IPS DF 6.9 (cell line): ENCODE results near the gene CADM1.
"Not testable (repeated sequence)": the region's sequence is repeated elsewhere in the genome, so short reads cannot be mapped to it uniquely, and the experiment has no call there.

Experiments used
- DNase-seq: peaks from one replicate; pipeline ENCODE4 v3.0.0-alpha.2; 2013; ENCODE audit warnings: low read depth, low spot score
- H3K27ac ChIP-seq: one replicate; pipeline ENCODE4 v1.5.1; 2013; ENCODE audit warnings: low read length, control low read depth
- H3K27me3 ChIP-seq: 2 replicates; pipeline ENCODE4 v1.6.1; 2013; ENCODE audit warnings: mild to moderate bottlenecking, low read length; ENCODE audit not compliant: control insufficient read depth, insufficient read depth
- H3K36me3 ChIP-seq: 2 replicates; pipeline ENCODE4 v1.6.1; 2013; ENCODE audit warnings: low read length; ENCODE audit not compliant: control insufficient read depth, insufficient read depth
- H3K4me1 ChIP-seq: 2 replicates; pipeline ENCODE4 v1.6.1; 2013; ENCODE audit warnings: low read length; ENCODE audit not compliant: control insufficient read depth, insufficient read depth
- H3K4me3 ChIP-seq: 2 replicates; pipeline ENCODE4 v1.5.1; 2013; ENCODE audit warnings: mild to moderate bottlenecking, low read length
- H3K9me3 ChIP-seq: 2 replicates; pipeline ENCODE4 v1.6.1; 2013; ENCODE audit warnings: low read length, inconsistent platforms; ENCODE audit not compliant: control insufficient read depth, insufficient read depth
- WGBS: extraction: QIAGEN DNeasy Blood & Tissue Kit; methylation state at CpG from one replicate; pipeline ENCODE4 v1.1.7; 2013; ENCODE audit warnings: mixed read lengths, missing lambda C conversion rate; ENCODE audit not compliant: insufficient read length, insufficient coverage; 5-methylcytosine and 5-hydroxymethylcytosine counted together

The CADM1 gene

DNA sequence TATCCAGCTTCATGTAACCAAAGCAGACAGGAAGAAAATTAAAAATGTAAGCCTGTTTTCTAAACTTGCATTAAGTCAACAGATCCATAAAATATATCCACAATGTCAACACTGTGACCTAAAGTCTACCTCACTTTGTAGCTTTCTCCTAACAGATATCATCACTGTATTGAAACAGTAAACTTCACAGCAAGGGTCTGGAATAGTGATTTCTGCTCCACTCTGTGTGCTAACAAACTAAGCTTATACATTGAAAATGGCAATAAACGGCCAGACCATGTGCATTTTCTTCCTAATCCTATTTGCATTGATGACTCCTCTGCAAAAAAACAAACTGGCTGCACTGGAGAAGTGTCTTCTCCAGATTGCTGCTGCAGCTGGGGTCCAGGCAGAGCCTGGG lies 26.8 kb downstream of the CADM1 start:
- peaks cover 1% of the 10 kb centered on the region; the same call in 1 of the 2 replicates for H3K27me3 ChIP-seq
- H3K4me1 ChIP-seq, result no peaks in the 10 kb centered on the region
- no CpG with 5 or more reads among the region's 1 CpG for WGBS
- DNase-seq, result no peak
- H3K27ac ChIP-seq, result no peak overlapping the region
- H3K4me3 ChIP-seq, result no peak overlapping the region
- H3K36me3 ChIP-seq, result no peaks in the 10 kb centered on the region
- H3K9me3 ChIP-seq, result no peaks in the 10 kb centered on the region

DNA sequence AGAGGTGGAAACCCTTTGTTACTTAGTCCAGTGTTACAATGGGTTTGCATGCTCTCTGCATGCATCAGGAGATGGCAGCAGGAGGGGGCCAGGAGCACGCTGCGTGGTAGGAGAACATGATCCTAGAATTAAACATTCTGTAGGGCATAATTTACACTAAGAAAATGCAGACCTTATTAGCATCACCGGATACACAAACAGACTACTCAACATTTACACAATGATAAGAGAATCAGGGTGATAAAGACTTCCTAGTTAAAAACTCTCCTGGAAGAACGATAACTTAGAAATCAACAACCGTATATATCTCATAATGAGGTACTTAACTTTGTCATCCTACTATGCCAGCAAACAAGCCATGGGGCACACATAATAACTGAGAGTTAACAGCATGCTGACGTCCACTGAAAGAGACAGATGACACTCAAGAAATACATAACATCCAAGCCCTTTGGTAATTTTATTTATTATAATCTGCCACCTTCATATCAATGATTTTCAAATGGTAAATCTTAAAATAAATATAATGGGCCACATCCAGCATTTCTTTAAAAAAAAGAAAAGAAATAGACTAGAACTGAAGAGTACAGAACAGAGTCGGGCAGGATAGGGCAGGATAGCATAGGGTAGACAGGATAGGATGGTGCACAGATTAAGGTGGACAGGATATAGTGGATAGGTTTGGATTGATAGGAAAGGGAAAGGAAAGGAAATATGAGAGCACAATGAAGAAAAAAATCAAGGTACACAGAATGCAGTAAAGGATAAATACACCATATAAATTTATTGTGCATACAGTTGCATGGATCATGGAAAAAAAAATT lies 27.5 kb downstream of the CADM1 start:
- DNase-seq, result no peak
- no peaks in the 10 kb centered on the region for H3K9me3 ChIP-seq
- no peak overlapping the region for H3K4me3 ChIP-seq
- H3K4me1 ChIP-seq, result no peaks in the 10 kb centered on the region
- no CpG with 5 or more reads among the region's 7 CpGs for WGBS
- H3K36me3 ChIP-seq, result no peaks in the 10 kb centered on the region
- no peak overlapping the region for H3K27ac ChIP-seq
- H3K27me3 ChIP-seq, result peaks cover 1% of the 10 kb centered on the region; the same call in 1 of the 2 replicates

- no peaks in the 10 kb centered on the region for H3K36me3 ChIP-seq
- no peak overlapping the region for H3K4me3 ChIP-seq
Observed at GRCh38 chr11:115475564-115475963, 28.7 kb downstream of the CADM1 start.

GRCh38 chr11:115474306-115474705 lies 29.9 kb downstream of the CADM1 start:
- not testable (repeated sequence) for DNase-seq, H3K9me3 ChIP-seq, H3K4me3 ChIP-seq, H3K36me3 ChIP-seq, H3K27me3 ChIP-seq, H3K27ac ChIP-seq, H3K4me1 ChIP-seq
- no CpG with 5 or more reads among the region's 3 CpGs for WGBS

More at GRCh38 chr11:115475564-115475963, 28.7 kb downstream of the CADM1 start:
- no peak for DNase-seq
- Histone ChIP-seq H3K4me1 (no peaks in the 10 kb centered on the region), H3K9me3 (no peaks in the 10 kb centered on the region), H3K27me3 (peaks cover 1% of the 10 kb centered on the region; the same call in 1 of the 2 replicates), H3K27ac (no peak overlapping the region)
- no CpG with 5 or more reads among the region's 4 CpGs for WGBS

- no peaks in the 10 kb centered on the region for H3K36me3 ChIP-seq
- H3K27me3 ChIP-seq, result peaks cover 1% of the 10 kb centered on the region; the same call in 1 of the 2 replicates
- no peaks in the 10 kb centered on the region for H3K9me3 ChIP-seq
- no CpG with 5 or more reads among the region's 8 CpGs for WGBS
- no peak overlapping the region for H3K4me3 ChIP-seq
- H3K4me1 ChIP-seq, result no peaks in the 10 kb centered on the region
- DNase-seq, result no peak
- H3K27ac ChIP-seq, result no peak overlapping the region
Observed at GRCh38 chr11:115473167-115473566, 31.0 kb downstream of the CADM1 start.

GRCh38 chr11:115471367-115471766 lies 32.8 kb downstream of the CADM1 start:
- no peak for DNase-seq
- Histone ChIP-seq H3K36me3 (no peaks in the 10 kb centered on the region), H3K4me3 (no peak overlapping the region), H3K27ac (no peak overlapping the region), H3K4me1 (no peaks in the 10 kb centered on the region), H3K9me3 (no peaks in the 10 kb centered on the region), H3K27me3 (no peaks in the 10 kb centered on the region)
- WGBS, result no CpG with 5 or more reads among the region's 3 CpGs

GRCh38 chr11:115470928-115471327 lies 33.3 kb downstream of the CADM1 start:
- WGBS, result no CpG with 5 or more reads among the region's 3 CpGs
- Histone ChIP-seq H3K36me3 (no peaks in the 10 kb centered on the region), H3K4me1 (no peaks in the 10 kb centered on the region), H3K9me3 (no peaks in the 10 kb centered on the region), H3K27me3 (no peaks in the 10 kb centered on the region), H3K4me3 (no peak overlapping the region), H3K27ac (no peak overlapping the region)
- no peak for DNase-seq

DNA sequence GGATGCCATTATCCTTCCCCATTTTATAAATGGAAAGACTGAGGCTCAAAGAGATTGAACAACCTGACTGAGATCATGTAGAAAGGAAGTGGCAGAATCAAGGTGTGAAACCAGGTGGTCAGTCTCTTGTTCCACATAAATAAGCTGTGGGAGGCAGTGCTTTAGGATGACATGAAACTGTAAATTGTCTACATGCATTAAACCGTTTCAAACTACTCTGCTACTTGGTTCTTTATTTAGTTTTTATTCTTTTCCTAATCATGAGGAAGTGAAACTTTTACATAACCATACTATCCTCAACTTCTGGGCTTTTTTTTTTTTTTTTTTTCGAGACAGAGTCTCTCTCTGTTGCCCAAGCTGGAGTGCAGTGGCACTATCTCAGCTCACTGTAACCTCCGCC lies 34.9 kb downstream of the CADM1 start:
- Histone ChIP-seq H3K27ac (no peak overlapping the region), H3K4me1 (no peaks in the 10 kb centered on the region), H3K27me3 (no peaks in the 10 kb centered on the region), H3K36me3 (no peaks in the 10 kb centered on the region), H3K9me3 (no peaks in the 10 kb centered on the region), H3K4me3 (no peak overlapping the region)
- DNase-seq, result no peak
- WGBS, result no CpG with 5 or more reads among the region's 3 CpGs

GRCh38 chr11:115466122-115466521 lies 38.1 kb downstream of the CADM1 start:
- no peaks in the 10 kb centered on the region for H3K4me1 ChIP-seq
- no peak overlapping the region for H3K27ac ChIP-seq
- no CpG with 5 or more reads among the region's 3 CpGs for WGBS
- H3K27me3 ChIP-seq, result no peaks in the 10 kb centered on the region
- no peaks in the 10 kb centered on the region for H3K9me3 ChIP-seq
- no peaks in the 10 kb centered on the region for H3K36me3 ChIP-seq
- no peak for DNase-seq
- H3K4me3 ChIP-seq, result no peak overlapping the region

DNA sequence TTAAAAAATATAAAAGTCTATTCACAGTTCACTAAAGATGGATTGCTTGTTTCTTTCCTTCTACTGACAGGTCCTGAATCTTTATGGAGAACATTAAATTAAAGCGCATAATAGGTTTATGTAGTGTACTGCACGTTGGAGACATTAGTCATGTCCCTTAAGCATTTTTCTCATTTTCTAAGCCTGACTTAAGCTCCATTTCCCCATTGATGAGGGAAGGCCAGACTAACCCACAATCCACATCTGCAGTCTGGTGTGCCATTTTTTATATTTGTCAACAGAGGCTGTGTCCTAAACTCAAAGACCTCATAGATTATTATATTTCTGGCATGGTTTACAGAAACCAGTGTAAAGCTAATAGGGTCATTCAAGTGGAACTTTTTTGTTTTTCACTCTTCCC lies 39.9 kb downstream of the CADM1 start:
- Histone ChIP-seq H3K27ac (no peak overlapping the region), H3K36me3 (no peaks in the 10 kb centered on the region), H3K4me1 (no peaks in the 10 kb centered on the region), H3K9me3 (no peaks in the 10 kb centered on the region), H3K27me3 (no peaks in the 10 kb centered on the region), H3K4me3 (no peak overlapping the region)
- no peak for DNase-seq
- no CpG with 5 or more reads among the region's 2 CpGs for WGBS

DNA sequence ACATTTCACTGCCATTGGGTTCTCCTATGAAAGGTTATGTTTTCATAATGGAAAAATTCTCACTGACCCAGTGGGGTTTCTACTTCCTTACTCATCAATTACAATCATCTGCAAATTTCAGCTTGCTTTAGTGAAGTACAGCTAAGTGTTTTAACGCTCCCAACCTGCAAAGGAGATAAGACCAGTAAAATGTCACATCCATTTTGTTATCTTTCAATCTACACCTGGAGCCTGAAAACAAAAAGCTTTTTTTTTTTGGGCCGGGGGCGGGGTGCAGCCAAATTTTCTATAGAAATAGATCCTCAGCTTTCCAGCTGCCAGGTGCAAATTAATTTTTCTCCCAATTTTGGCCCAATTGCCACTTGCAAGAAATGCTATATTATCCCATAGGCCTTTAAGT lies 40.6 kb downstream of the CADM1 start:
- Histone ChIP-seq H3K27ac (no peak overlapping the region), H3K36me3 (no peaks in the 10 kb centered on the region), H3K4me3 (no peak overlapping the region), H3K27me3 (no peaks in the 10 kb centered on the region), H3K9me3 (no peaks in the 10 kb centered on the region), H3K4me1 (no peaks in the 10 kb centered on the region)
- DNase-seq, result no peak
- WGBS, result no CpG with 5 or more reads among the region's 3 CpGs
